Measurements from ENCODE around the gene RTTN. TPM values are rescaled to one million over a fixed set of nuclear protein-coding genes. Genes with fewer than 3 reads are reported as not detected.

RTTN gene
- polyA plus RNA-seq, 1 experiment: 5.4 TPM

- no peak for TF ChIP-seq CTCF (IDR thresholded peaks at IDR 0.05; ENCODE audit: insufficient read depth, low read depth, low read length)
- Histone ChIP-seq H3K27me3 (ENCODE audit: control insufficient read depth, insufficient read depth, low read length) (no peaks in the 10 kb centered on the region), H3K36me3 (ENCODE audit: control insufficient read depth, insufficient read depth, low read length) (peaks cover 2% of the 10 kb centered on the region; the same call in 1 of the 2 replicates), H3K4me3 (ENCODE audit: low read depth, low read length) (no peak overlapping the region)
- ChIA-PET CTCF (no interaction called here), POLR2A (no interaction called here)
- DNase-seq (ENCODE audit: low read depth): no peak
Observed at GRCh38 chr18:70089858-70090257, 115.6 kb downstream of the RTTN start.

GRCh38 chr18:70086085-70086484 lies 119.4 kb downstream of the RTTN start:
- no peak for TF ChIP-seq CTCF (IDR thresholded peaks at IDR 0.05; ENCODE audit: insufficient read depth, low read depth, low read length)
- Histone ChIP-seq H3K36me3 (ENCODE audit: control insufficient read depth, insufficient read depth, low read length) (peaks cover 2% of the 10 kb centered on the region; the same call in 1 of the 2 replicates), H3K27me3 (ENCODE audit: control insufficient read depth, insufficient read depth, low read length) (no peaks in the 10 kb centered on the region), H3K4me3 (ENCODE audit: low read depth, low read length) (no peak overlapping the region)
- POLR2A ChIA-PET: no interaction called here
- no peak for DNase-seq (ENCODE audit: low read depth)
- CTCF ChIA-PET: interaction anchor here (0.6 to 1.2 kb wide), 5 partner anchors 9 to 1237 kb away, joined by 3 to 4 read pairs (median 4); no protein-coding TSS in a partner anchor

GRCh38 chr18:70085641-70086040 lies 119.8 kb downstream of the RTTN start:
- ChIA-PET POLR2A (no interaction called here), CTCF (interaction anchor here (0.6 to 1.2 kb wide), 3 partner anchors 9 to 47 kb away, joined by 3 to 4 read pairs (median 4); no protein-coding TSS in a partner anchor)
- Histone ChIP-seq H3K36me3 (ENCODE audit: control insufficient read depth, insufficient read depth, low read length) (peaks cover 2% of the 10 kb centered on the region; the same call in 1 of the 2 replicates), H3K4me3 (ENCODE audit: low read depth, low read length) (no peak overlapping the region), H3K27me3 (ENCODE audit: control insufficient read depth, insufficient read depth, low read length) (no peaks in the 10 kb centered on the region)
- no peak for DNase-seq (ENCODE audit: low read depth)
- no peak for TF ChIP-seq CTCF (IDR thresholded peaks at IDR 0.05; ENCODE audit: insufficient read depth, low read depth, low read length)

- ChIA-PET CTCF (no interaction called here), POLR2A (no interaction called here)
- no peaks in the 10 kb centered on the region for H3K27me3 ChIP-seq (ENCODE audit: control insufficient read depth, insufficient read depth, low read length)
- TF ChIP-seq CTCF (IDR thresholded peaks at IDR 0.05; ENCODE audit: insufficient read depth, low read depth, low read length): no peak
- H3K4me3 ChIP-seq (ENCODE audit: low read depth, low read length): no peak overlapping the region
- no peaks in the 10 kb centered on the region for H3K36me3 ChIP-seq (ENCODE audit: control insufficient read depth, insufficient read depth, low read length)
- no peak for DNase-seq (ENCODE audit: low read depth)
Observed at GRCh38 chr18:70082430-70082829, 123.1 kb downstream of the RTTN start.

- Histone ChIP-seq H3K4me3 (ENCODE audit: low read depth, low read length) (no peak overlapping the region), H3K27me3 (ENCODE audit: control insufficient read depth, insufficient read depth, low read length) (no peaks in the 10 kb centered on the region), H3K36me3 (ENCODE audit: control insufficient read depth, insufficient read depth, low read length) (no peaks in the 10 kb centered on the region)
- POLR2A ChIA-PET: no interaction called here
- CTCF ChIA-PET: no interaction called here
- no peak for TF ChIP-seq CTCF (IDR thresholded peaks at IDR 0.05; ENCODE audit: insufficient read depth, low read depth, low read length)
- DNase-seq (ENCODE audit: low read depth): no peak
Observed at GRCh38 chr18:70078106-70078505, 127.4 kb downstream of the RTTN start.

Measured in BJ (cell line).